Uterus (tissue), 2 donors: Measurements from ENCODE around the gene PAM.

ENCODE experiments used
- POLR2A ChIP-seq, 2 donors: fragments of 450-650 bp; IDR thresholded peaks; one replicate each; pipeline ENCODE4 v1.6.1; 2016; ENCODE audit warnings: antibody characterized with exemption in 2 of 2, mild to moderate bottlenecking in 1 of 2, moderate library complexity in 1 of 2
- TF ChIP-seq, protein P1 (sequence below), 4 experiments: fragments of 200-600 bp in 2 of 4; fragments of 450-650 bp in 2 of 4; sonication (generic) in 2 of 4; IDR thresholded peaks; one replicate each; pipeline ENCODE4 v1.5.1; 2016 to 2019; ENCODE audit warnings: antibody characterized with exemption in 4 of 4, mild to moderate bottlenecking in 2 of 4, moderate library complexity in 1 of 4

DNA sequence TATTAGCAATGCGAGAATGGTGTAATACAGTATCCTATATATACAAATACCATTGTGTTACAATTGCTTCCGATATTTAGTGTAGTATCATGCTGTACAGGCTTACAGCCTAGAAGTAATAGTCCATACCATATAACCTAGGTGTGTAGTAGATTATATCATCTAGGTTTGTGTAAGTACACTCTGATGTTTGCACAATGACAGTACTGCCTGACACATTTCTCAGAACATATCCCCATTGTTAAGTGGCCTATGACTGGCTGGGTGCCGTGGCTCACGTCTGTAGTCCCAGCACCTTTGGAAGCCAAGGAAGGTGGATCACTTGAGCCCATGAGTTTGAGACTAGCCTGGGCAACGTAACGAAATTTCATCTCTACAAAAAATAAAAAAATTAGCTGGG is 124.6 kb downstream of the PAM start:
- TF ChIP-seq, protein P1, sequence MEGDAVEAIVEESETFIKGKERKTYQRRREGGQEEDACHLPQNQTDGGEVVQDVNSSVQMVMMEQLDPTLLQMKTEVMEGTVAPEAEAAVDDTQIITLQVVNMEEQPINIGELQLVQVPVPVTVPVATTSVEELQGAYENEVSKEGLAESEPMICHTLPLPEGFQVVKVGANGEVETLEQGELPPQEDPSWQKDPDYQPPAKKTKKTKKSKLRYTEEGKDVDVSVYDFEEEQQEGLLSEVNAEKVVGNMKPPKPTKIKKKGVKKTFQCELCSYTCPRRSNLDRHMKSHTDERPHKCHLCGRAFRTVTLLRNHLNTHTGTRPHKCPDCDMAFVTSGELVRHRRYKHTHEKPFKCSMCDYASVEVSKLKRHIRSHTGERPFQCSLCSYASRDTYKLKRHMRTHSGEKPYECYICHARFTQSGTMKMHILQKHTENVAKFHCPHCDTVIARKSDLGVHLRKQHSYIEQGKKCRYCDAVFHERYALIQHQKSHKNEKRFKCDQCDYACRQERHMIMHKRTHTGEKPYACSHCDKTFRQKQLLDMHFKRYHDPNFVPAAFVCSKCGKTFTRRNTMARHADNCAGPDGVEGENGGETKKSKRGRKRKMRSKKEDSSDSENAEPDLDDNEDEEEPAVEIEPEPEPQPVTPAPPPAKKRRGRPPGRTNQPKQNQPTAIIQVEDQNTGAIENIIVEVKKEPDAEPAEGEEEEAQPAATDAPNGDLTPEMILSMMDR (IDR thresholded peaks at IDR 0.05), result no peak
- TF ChIP-seq POLR2A (IDR thresholded peaks at IDR 0.05), result no peak
